GM21723 (cell line): Measurements from ENCODE around the gene GNAI1.

Experiments
- ATAC-seq: cut with Tn5 transposase; IDR thresholded peaks from one replicate; pipeline ENCODE4 v1.9.1; 2021; ENCODE audit warnings: mild to moderate bottlenecking, moderate library complexity; ENCODE audit not compliant: unreplicated experiment

GNAI1 gene

GRCh38 chr7:80244206-80244916 lies 109.7 kb downstream of the GNAI1 start:
- no peak for ATAC-seq

DNA sequence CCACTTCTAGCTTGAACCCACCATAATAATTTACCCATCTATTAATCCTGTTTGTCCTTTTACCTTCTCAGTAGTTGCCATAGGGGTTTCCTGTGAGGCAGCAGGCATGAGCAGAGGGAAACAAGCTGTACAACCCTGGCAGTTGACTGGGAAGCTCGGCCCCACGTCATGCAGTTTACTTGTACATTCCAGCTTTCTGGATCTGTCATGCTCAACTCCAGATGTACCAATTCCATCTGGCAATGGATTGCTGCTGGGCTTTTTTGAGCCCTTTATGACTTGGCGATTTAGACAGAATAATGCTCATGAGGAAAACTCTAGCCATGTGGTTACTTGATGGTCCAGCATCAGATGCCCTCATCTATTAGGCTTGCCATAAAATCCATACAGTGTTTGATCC lies 112.5 kb downstream of the GNAI1 start:
- ATAC-seq = no peak

- no peak for ATAC-seq
These were observed 113.3 kb downstream of the GNAI1 start for GRCh38 chr7:80247891-80248290.

DNA sequence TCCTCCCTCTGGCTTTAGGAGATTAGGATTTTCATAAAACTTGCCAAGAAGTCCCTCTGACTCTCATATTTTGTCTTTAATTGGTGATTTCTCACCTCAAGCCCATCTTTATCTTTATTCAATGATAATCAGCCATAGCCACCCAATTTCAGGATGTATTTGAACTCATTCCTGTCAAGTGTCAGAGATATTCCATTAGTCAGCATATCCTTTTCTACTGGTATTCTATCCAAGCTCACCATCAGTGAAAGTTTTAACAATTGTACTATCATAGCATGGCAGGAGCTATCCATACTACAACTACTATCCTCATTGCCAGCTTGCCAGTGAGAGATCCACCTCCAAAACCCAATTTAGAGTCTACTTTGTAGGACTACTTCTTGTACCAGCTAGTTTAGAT lies 114.6 kb downstream of the GNAI1 start:
- ATAC-seq = no peak

- ATAC-seq = no peak
These were observed 115.1 kb downstream of the GNAI1 start for GRCh38 chr7:80249619-80250295.

- ATAC-seq = no peak
These were observed 118.6 kb downstream of the GNAI1 start for GRCh38 chr7:80253237-80253636.

GRCh38 chr7:80253653-80254052 lies 119.0 kb downstream of the GNAI1 start:
- ATAC-seq = no peak

DNA sequence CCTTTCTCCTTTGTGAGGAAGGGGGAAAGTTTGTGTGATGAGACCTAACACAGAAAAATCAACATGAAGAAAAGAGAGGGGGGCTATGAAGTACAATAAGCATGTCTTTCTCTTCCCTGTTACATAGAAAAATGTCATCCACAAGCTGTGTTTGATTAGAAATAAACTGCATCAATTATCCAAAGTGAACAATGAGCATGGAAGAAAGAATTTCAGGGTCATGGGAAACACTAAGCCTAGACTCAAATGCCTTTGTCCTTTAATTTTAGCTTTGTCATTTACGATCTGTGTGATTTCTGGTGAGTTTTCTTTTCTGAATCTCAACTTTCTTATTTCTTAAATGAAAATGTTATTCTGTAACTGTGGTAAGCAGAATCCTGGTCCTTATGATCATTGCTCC lies 121.0 kb downstream of the GNAI1 start:
- ATAC-seq = no peak

- ATAC-seq = no peak
These were observed 123.1 kb downstream of the GNAI1 start for GRCh38 chr7:80257756-80258155.

DNA sequence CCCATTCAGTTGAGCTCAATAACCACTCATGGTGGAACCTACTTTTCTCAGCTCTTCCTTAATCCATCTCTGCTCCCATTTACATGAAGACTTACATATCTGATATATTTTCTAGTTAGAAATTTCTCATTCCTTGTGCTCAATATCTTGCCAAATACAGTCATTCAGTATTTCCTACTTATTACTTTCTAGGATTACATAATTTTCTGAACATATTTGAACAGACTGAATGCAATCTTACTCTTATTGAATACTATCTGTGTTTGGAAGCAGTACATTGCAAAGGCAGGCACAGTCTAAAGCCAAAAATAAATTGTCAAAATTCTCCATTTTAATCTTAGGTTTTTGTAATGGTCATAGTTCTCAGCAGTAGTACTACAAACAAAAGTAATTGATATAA lies 126.0 kb downstream of the GNAI1 start:
- no peak for ATAC-seq

DNA sequence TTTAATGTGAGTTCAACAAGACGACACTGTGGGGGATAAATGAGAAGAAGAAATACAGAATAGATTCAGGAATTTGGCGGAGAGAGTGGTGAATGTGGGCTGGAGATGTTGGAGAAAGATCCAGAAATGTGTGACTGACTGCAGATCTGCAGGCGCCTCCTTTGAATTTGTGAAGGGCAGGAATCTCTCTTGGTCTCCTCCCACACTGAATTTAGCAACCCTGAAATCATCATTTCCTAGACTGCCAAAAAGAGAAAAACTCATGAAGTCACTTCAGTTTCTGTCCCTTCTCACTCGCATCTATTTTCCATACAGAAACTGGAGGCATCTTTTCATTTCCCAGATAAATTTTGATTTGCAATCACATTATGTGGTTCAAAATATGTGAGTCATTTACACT lies 128.7 kb downstream of the GNAI1 start:
- no peak for ATAC-seq

- ATAC-seq = no peak
These were observed 129.2 kb downstream of the GNAI1 start for GRCh38 chr7:80263821-80264220.

GRCh38 chr7:80264769-80265495 lies 130.3 kb downstream of the GNAI1 start:
- ATAC-seq = no peak

GRCh38 chr7:80272560-80273239 lies 138.1 kb downstream of the GNAI1 start:
- no peak for ATAC-seq

DNA sequence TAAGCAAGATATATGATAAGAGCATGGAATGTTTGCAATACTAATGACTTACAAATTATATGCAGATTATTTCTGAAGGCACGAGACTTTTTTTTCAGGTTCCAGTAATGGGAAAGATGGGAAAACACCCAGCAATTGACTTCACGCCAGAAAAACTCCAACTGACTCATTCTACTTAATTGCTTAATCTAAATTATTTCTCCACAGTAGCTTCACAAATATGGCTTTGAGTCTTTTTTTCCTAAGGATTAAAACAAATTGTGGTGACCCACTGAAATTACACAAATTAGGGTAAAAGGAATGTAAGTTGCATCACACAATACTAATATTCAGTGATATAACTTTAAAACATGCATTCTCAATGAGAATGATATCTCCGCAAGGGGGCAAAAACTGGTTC lies 138.7 kb downstream of the GNAI1 start:
- no peak for ATAC-seq

DNA sequence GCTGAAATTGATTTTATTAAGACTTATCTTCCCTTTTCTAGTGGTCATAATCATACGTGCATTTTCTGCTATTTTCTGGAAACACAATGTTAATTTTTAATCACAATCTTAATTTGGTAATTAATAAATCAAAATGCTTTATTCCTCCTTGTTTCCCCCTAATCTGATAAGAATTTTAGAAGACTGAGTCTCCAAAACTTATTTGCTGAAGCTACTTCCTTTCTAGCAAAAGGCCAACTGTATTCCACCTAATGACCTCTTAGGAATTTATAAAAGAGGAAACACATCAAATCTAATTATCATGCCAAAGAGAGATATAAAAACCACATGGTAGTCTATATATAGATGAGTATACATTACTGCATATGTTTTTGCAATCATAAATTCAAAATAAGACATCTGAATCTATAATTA lies 140.6 kb downstream of the GNAI1 start:
- ATAC-seq = no peak
